GM21447 (cell line): Measurements from ENCODE around the gene TBC1D17.

Source experiments
- ATAC-seq: cut with Tn5 transposase; IDR thresholded peaks from one replicate; pipeline ENCODE4 v1.9.1; 2021; ENCODE audit not compliant: unreplicated experiment

Gene TBC1D17

DNA sequence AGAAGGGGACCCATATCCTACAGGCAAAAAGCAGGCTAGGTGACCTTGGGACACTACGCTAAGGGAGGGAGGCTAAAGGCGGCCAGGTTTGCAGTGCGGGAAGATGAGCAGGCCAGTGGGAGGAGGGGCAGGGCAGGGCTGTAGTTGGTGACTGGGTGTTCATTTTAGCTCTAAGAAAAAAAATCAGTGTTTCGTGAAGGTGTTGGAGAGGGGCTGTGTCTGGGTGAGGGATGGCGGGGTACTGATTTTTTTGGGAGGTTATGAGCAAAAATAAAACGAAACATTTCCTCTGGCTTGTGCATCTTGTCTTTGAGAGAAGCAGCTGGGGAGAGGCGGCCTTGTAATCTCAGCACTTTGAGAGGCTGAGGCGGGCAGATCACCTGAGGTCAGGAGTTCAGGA is 56.1 kb downstream of the TBC1D17 start:
- no peak for ATAC-seq

- no peak for ATAC-seq
These were observed 59.0 kb downstream of the TBC1D17 start for GRCh38 chr19:49936549-49936948.

- ATAC-seq, result no peak
These were observed 60.4 kb downstream of the TBC1D17 start for GRCh38 chr19:49937750-49938381.
